HG02571 (cell line): Measurements from ENCODE around the gene MAEA.

Experiments
- ATAC-seq: cut with Tn5 transposase; IDR thresholded peaks from one replicate; pipeline ENCODE4 v1.9.1; 2021; ENCODE audit warnings: mild to moderate bottlenecking, moderate library complexity; ENCODE audit not compliant: unreplicated experiment

The MAEA gene

DNA sequence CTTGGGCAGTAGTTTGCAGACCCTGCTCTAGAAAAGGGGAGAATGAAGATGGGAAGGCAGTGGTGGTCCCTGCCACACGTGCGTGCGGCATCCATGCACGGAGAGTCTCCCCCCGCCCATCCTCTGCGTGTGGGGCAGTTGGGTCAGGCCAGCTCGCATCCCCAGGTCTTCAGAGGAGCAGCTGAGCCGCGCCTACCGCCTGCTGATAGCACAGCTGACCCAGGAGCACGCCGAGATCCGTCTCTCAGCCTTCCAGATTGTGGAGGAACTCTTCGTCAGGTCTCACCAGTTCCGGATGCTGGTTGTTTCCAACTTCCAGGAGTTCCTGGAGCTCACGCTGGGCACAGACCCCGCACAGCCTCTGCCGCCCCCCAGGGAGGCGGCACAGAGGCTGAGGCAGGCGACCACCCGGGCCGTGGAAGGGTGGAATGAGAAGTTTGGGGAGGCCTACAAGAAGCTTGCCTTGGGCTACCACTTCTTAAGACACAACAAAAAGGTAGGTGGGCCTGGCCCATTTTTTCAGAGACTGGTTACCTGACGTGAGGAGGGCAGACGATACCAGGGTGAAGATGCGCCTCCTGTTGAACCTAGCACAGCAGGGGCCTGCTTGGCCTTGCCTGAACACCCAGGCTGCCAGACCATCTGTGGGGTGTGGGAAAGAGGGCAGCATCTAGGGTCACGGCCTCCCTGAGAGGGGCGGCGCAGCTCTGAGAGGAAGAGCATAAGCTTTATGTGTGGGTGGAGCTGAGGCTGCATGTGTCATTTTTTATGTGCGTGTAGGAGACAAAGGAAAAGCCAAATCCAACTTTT is 59.9 kb downstream of the MAEA start:
- ATAC-seq: no peak

DNA sequence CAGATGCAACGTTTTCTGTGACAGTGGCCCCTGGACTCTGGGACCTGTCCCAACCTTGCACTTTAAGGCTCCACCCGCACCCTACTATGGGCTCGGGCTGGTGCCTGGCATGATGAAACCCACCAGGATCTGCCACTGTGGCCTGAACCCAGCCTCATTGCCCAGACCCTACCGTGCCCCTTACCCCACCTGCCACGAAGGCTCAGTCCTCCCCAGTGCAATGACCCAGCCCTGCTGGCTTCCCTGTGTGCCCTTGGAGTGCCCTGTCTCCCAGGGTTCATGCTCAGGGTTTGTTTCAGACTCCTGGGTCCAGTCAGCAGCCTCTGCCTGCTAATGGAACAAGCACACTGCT is 60.5 kb downstream of the MAEA start:
- ATAC-seq: no peak

DNA sequence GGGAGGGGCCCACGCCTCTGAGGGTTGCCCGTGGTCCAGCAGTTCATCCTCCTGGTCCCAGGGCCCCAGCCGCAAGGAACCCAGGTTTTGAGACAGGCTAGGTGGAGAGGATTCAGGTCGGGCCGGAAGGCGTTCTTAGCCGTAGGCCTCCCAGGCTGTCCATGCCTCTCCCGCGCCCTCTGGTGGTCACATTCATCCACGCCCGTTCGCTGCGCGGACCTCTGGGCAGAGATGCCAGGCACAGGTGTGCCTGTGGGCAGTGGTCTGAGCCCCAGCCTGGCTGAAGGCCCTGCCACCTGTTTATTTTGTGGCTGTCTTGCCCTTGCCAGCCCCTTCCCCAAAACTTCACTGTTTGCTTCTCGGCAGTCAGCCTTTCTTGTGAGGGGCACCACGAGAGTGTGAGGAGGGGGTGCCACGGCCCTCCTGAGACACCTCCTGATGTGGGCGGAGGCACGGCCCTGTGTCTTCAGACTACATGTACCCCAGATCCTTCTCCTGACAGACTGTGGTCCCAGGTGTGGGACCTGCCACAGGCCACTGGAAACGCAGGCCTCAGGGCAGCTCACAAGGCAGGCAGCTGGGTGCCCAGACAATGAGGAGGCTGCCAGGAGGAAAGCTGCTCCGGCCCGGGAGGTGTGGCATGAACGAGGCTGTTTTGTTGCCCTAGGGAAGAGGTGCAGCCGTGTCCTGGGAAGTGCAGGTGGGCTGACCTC is 62.3 kb downstream of the MAEA start:
- no peak for ATAC-seq

DNA sequence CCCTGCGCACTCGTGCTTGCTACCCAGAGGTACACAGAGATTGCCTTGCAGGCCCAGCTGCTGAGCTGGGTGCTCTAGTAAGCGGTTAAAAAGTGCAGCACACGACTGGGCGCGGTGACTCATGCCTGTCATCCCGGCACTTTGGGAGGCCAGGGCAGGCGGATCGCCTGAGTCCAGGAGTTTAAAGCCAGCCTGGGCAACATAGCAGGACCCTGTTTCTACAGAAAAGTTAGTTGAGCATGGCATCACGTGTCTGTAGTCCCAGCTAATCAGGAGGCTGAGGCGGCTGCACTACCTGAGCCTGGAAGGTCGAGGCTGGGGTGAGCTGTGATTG is 62.8 kb downstream of the MAEA start:
- no peak for ATAC-seq

DNA sequence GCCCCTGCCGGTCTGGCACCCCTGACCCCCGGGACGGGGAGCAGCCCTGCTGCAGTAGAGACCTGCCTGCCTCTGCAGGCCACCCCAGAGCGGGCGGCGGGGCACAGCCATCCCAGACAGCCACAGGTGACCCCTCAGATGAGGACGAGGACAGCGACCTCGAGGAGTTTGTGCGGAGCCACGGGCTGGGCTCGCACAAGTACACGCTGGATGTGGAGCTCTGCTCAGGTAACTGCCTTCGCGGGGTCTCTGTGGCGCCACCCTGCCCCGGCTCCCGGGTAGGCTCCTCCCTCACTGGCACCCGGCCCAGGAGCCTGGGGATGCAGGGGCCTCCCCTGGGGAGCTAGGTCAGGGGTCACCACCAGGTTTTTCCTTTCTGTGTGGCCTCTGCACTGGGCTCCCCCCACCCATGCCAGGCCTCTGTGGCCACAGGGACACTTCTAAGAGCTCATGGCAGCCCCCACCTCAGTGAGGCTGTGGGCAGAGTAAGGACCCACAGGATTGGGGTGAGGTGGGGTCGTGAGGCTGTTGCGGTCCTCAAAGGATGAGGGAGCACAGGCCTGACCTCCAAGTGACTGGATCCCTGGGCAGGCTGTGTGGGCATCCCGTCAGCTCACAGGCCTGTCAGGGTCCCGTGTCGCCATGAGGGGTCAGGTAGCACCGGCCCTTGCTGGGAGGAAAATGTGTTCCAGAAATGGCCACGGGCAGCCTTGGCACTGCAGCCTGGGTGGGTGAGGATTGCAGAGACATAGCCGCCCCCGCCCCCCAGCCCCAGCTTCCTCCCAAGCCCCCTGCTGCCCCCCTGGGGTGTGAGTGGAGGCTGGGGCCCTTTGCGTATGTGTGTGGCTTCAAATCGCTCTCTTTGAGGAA is 63.7 kb downstream of the MAEA start:
- no peak for ATAC-seq

DNA sequence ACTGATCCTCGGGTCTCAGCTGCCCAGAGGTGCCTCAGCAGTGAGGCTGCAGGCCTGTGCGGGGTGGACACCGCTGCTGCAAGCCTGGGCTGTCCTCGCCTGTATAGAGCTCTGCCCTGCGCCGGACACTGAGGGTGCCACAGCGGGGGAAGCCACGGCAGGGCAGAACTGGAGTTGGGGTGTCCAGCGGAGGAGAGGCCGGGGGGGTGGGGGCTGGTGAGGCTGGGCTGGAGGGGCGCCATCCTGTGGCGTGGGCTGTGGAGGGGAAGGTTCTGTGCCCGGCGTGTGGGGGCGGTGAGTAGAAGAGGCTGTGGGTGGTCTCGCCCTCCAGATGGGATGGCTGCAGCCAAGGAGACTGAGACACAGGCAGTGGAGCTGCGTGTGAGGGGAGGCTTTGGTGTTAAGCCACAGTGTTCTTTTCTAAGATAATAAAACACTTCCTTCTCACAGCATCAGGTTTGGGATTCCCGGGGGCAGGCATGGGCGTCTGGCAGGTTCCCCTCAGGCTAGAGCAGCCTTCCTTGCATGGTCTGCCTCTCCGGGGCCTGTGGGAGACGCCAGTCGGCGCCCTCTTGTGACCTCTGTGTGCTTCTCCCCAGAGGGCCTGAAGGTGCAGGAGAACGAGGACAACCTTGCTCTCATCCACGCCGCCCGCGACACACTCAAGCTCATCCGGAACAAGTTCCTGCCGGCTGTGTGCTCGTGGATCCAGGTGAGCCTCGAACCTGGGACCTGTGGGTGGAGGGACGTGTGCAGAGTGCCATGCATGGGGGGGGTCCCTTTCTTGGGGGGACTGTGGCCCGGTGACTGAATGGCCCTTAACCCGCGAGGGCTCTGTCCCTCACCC is 64.7 kb downstream of the MAEA start:
- ATAC-seq: no peak

DNA sequence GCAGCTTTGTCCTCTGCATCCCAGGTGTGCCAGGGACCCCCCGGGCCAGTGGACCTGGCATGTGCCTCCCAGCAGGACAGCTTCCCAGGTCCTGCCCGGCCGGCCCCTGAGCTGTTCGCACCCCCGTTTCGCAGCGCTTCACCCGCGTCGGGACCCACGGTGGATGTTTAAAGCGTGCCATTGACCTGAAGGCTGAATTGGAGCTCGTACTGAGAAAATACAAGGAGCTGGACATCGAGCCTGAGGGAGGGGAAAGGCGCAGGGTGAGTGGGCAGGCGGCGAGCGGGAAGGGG is 65.2 kb downstream of the MAEA start:
- ATAC-seq: no peak

DNA sequence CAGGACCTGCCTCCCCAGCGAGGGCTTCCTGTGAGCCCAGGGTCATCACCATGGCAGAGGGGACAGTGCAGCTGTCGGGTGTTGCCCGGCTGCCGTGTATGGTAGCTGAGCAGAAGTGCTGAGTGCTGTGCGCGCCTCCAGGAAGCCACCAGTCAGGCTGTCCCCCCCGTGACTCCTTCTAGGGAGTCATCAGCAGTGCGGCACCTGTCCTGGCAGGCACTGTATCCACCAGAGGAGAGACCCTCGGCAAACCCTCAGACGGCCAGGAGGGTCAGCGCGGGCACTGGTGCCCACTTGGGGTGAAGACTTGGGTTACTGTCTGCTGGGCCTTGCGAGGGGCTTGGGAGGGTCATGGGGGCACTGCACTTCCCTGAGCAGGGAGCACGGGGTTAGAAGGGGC is 65.7 kb downstream of the MAEA start:
- ATAC-seq: no peak

DNA sequence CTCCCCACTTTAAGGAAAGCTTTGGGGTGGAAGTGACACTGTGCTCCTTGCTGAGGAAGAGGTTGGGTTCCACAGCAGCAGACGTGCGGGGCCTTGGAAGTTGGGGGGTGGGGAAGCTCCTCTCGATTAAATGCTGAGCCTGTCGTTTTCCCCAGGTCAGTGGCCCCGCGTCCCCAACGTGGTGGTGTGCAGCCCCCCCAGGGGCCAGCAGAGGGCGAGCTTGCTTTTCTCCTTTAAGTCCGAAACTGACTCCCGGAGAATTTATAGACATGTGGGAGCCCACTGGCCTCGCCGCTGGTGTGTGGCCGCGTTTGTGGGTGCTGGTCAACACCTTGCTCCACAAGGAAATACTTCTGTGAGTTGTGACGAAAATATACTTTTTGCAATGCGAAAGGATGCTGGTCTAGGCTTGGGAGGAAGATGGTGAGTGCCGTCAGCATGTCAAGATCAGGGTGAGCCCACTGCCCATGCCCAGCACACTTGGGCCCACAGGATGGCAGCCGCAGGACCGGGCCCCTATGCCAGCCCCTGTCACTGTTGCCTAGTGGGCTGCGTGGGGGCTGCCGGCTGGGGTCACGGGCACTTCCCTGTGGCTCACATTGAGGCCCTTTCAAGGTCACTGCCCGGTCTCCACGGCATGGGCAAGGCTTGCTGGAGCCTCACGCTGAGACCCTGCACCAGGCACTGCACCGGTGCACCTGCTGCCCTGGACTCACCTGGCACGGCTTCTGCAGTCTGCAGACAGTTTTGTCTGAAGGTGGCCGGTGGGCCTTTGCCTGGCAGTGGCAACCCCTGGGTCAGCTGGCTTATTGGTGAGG is 66.7 kb downstream of the MAEA start:
- ATAC-seq: no peak

DNA sequence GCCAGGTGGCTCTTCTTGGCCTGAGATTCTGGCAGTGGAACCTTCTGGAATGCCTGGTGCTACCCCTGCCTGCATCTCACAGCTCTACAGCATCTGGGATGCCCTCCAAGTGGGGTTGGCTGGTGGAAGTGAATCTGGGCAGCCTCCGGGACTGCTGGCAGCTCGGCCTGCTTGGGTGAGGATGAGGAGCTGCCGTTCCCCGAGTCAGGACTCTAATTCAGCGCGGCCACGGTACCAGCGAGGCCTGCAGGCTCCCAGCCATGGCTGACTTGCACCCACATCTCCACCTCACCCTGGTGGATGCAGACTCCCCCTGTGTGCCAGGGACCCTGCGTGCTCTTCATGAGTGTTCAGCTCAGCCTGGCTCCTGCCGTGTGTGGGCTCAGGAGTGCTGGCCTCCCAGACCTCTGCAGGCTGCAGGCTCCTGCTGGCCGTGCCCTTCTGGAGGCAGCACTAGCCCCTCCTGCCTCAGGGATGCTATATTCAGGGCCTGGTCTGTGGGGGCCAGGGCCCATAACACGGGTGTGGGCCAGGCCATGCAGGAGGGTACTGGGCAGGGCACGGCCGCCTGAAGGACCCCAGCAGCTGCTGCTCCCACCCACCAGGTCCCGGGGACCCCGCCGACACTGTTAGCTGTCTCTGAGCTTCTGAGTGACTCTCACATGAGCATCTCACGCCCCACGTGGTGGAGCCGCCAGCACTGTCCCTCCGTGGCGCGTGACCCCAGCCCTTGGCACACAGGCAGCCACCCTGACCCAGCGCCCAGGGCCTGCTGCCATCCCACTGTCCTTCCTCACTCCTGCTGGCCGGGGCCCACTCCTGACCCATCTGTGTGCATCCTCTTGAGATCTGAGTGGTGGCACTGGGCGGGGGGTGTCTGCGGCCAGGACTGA is 67.9 kb downstream of the MAEA start:
- ATAC-seq: no peak

DNA sequence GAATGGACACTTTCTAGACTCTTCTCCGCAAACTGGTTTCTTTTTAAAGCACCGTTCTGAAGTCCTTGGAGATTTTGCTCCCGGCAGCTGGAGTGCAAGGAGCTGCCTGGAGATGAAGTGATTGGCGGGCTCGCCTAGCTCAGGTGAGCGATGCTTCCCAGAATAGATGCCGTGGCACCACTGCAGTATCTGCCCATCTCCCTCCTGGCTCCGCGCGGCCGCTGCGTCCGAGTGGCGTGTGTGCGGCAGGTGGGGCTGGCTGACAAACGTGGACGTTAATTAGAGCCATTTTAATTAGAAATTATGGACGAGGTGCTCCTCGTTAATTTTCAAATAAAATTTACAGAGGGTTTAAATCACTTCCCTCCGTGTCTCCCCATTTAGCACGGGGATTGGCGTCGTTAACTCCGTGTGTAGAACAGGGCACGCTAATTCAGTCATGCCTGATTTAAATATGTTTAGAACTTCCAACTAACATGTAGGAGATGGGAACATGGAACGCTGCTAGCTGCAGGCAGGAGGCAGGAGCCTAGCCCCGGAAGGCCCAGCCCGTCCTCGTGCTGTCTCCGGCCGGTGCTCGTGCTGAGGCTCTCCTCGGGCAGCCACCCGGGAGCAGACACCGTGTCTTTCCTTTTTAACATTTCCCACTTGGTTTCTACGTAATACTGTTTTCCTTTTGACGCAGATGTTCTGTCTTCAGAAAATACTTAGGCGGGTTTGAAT is 68.9 kb downstream of the MAEA start:
- ATAC-seq: no peak

DNA sequence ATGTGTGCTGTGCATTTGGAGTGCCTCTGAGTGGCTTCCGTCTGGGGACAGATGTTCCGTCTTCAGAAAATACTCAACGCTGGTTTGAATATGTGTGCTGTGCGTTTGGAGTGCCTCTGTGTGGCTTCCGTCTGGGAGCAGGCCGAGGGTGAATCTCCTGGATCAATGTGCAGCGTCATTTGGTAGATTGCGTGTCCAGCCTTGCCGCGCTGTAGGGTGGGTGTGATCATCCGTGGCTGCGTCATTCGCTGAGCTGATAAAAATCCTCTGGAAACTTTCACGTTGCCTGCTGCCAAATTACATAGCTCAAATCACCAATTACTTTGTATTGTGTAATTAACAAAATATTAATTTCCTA is 69.4 kb downstream of the MAEA start:
- no peak for ATAC-seq

DNA sequence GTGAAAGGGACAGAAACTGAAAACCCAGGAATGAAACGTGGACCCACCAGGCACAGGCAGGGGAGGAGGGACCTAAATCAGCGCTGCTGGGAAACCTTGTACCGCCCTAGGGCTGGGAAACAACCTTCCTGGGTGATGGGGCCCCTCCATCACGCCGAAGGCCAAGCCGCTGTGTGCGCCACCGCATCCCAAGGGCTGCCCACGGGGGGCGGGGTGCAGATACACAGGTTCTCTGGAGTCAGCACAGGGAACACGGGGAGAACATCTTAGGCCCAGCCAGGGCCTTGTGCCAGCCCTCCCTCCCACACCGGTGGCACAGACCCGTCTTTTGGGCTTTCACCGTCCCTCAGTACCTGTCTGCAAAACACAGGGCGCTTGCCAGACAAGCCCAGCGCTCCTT is 70.3 kb downstream of the MAEA start:
- ATAC-seq: no peak

DNA sequence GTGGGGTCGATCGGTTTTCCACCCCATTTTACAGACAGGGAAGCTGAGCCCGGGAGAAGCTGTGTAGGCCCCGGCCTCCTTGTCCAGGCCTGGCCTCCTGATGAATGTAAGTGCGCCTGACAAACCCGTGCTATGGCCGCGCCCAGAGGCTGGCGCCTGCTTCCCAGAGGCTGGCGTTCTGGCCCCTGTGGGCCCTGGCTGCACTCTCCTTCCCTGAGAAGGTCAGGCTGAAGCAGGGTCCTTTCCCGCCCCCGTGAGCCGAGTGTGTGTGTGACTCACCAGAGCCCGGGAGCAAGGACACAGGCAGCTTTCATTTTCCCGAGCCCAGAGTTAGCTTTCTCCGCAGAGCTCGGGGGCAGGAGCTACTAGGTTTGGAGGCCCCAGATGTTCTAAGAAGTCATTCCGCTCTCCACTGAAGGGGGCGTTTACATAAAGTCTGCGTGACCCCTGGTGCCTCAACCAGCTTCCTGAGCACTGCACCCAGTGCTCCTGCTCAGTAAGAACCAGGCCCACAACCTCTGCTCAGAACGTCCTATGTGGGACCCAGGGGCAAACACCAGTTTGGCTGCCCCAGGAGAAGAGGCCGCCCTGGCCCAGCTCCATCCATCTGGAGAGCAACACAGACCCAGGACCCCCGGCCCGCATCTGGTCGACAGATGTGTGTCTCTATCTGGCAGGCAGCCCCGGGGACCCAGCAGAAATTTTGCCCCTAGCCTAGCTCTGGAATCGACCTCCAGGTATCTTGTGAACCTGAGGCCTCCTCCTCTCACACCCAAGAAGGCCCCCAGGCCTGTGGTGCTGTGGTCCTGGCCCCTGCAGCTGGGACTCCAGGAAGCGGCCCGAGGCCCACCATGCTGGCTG is 71.0 kb downstream of the MAEA start:
- no peak for ATAC-seq

DNA sequence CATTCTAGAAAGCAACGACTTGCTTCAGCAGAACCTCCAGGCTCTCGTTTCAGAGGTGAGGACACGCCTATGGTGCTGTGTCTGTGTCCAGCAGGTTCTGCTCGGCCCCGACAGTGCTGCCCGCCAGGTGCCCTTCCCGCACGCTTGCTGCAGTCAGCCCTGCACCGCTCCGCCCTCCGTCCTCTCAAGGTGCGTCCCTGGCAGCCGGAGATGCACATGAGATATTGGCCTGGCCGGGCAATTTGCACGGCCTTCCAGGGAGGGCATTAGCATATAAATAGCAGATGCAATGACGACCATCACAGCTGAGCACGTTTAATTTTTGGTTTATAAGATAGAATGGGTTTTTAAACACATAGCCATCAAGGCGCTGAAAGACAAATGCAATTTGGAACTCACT is 71.7 kb downstream of the MAEA start:
- ATAC-seq: no peak

DNA sequence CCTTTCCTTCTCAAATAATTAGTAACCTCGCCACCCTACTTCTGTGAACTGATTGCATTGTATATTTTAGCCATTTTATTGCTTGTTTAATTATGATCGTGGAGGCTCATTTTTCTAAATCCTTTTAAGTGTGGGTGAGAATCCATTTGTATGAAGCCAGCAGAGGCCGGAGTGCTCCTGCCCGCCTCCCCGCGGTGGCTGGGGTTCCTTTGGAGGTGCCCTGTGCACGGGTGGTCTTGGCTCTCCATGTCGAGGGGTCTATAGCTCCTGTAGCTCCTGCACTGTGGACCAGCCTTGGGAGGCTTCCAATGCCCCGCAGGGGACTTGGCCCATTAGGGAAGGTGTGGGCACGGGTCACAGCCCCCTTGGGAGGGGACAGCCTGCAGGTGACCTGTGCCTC is 72.4 kb downstream of the MAEA start:
- ATAC-seq: no peak

DNA sequence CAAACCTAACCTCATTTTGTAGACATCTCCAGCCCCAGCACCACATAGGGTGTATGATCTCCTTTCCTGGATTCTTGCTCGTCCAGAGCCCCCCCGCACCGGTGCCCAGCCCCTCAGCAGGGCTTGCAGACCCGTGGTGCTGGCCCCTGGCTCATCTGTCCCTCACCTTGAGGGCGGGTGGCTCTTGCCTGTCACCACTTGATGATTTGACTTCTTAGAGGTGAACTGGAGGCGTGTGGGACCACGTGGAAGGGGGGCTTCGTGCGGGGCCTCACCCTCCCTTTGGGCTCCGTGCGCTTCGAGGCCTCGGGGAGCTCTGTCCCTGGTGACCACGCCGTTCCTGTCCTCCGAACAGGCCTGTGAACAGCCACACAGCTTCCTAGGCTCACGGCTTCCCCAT is 72.8 kb downstream of the MAEA start:
- no peak for ATAC-seq

DNA sequence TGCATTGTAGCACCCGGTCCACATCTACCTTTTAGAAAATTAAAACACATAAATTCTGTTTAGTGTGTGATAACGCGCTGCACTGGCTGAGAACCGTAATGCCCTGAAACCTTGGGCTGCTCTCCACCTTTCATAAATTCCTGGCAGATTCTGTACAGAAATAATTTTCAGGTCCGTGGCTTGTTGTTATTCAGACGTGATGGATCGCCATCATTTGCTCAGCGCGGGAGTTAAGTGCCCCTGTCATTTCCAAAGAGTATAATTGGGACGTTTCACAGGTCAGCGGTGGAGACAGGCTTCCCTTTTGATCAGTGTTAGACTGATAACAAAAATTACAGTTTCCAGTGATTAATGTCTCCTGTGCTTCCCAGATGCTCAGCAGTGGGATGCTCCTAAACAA is 73.8 kb downstream of the MAEA start:
- no peak for ATAC-seq
